GM18870 (cell line): Measurements from ENCODE around the gene CNTN1.

ENCODE experiments used
- ATAC-seq: cut with Tn5 transposase; IDR thresholded peaks from one replicate; pipeline ENCODE4 v1.9.1; 2021; ENCODE audit warnings: moderate library complexity; ENCODE audit not compliant: unreplicated experiment

The CNTN1 gene

GRCh38 chr12:40691913-40692764 lies at the start of gene CNTN1:
Gene CNTN1 (plus strand): TSS chr12:40692439.
- peak; percentile 70 for ATAC-seq

- no peak for ATAC-seq
Observed at GRCh38 chr12:40643506-40643905, 48.7 kb upstream of the CNTN1 start.

- ATAC-seq, result no peak
Observed at GRCh38 chr12:40643976-40644375, 48.3 kb upstream of the CNTN1 start.

- ATAC-seq, result no peak
Observed at GRCh38 chr12:40644708-40645107, 47.5 kb upstream of the CNTN1 start.

GRCh38 chr12:40645361-40645760 lies 46.9 kb upstream of the CNTN1 start:
- no peak for ATAC-seq

GRCh38 chr12:40646456-40646855 lies 45.8 kb upstream of the CNTN1 start:
- ATAC-seq, result no peak

- no peak for ATAC-seq
Observed at GRCh38 chr12:40646911-40647310, 45.3 kb upstream of the CNTN1 start.

GRCh38 chr12:40647651-40648050 lies 44.6 kb upstream of the CNTN1 start:
- ATAC-seq, result no peak

- no peak for ATAC-seq
Observed at GRCh38 chr12:40648519-40648918, 43.7 kb upstream of the CNTN1 start.

GRCh38 chr12:40650038-40650704 lies 42.1 kb upstream of the CNTN1 start:
- ATAC-seq, result no peak

- no peak for ATAC-seq
Observed at GRCh38 chr12:40655451-40655850, 36.8 kb upstream of the CNTN1 start.

GRCh38 chr12:40662366-40662765 lies 29.9 kb upstream of the CNTN1 start:
- ATAC-seq, result no peak

- ATAC-seq, result no peak
Observed at GRCh38 chr12:40663781-40664180, 28.5 kb upstream of the CNTN1 start.

GRCh38 chr12:40668099-40668529 lies 24.1 kb upstream of the CNTN1 start:
- no peak for ATAC-seq

- no peak for ATAC-seq
Observed at GRCh38 chr12:40672741-40673271, 19.4 kb upstream of the CNTN1 start.

- no peak for ATAC-seq
Observed at GRCh38 chr12:40681148-40681547, 11.1 kb upstream of the CNTN1 start.

- ATAC-seq, result no peak
Observed at GRCh38 chr12:40684986-40685385, 7.3 kb upstream of the CNTN1 start.

GRCh38 chr12:40688085-40688725 lies 4.0 kb upstream of the CNTN1 start:
- ATAC-seq, result no peak

- ATAC-seq, result no peak
Observed at GRCh38 chr12:40689576-40689975, 2.7 kb upstream of the CNTN1 start.

- ATAC-seq, result no peak
Observed at GRCh38 chr12:40692765-40693206, 547 bp downstream of the CNTN1 start.

- no peak for ATAC-seq
Observed at GRCh38 chr12:40693207-40693821, 1.1 kb downstream of the CNTN1 start.
